H4 (cell line): Measurements from ENCODE around the gene TIMM21. TPM values are rescaled to one million over a fixed set of nuclear protein-coding genes. Genes with fewer than 3 reads are reported as not detected.

Source experiments
- DNase-seq: peaks from one replicate; pipeline ENCODE4 v3.0.0-alpha.2; 2015; ENCODE audit warnings: low spot score
- total RNA-seq: library from RNA; depleted of rRNA; stranded (reverse); fragments of >200 nt; shearing (Covaris generic); gene quantifications from 2 replicates; pipeline ENCODE4 v1.2.3, GENCODE V29; 2014; rRNA removed

The TIMM21 gene
- total RNA-seq, 1 experiment from 2014 or later: 29.2 TPM

- no peak for DNase-seq
Observed at GRCh38 chr18:74191577-74191976, 43.3 kb downstream of the TIMM21 start.

DNA sequence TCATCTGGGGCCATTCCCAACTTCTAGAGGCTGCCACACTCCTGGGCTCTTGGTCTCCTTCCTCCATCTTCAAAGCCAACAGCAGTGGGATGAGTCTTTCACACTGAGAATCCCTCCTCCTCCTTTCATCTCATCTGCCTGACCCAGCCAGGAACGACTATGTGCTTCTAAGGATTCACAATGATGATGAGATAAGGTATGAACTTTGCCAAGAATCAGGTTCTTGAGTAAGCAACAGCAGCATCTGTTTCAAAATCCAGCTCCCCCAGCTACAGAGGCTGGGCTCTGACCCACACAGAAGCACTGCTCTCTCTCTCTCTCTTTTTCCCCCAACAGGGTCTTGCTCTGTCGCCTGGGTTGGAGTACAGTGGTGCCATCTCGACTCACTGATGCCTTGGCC is 46.4 kb downstream of the TIMM21 start:
- DNase-seq: no peak

DNA sequence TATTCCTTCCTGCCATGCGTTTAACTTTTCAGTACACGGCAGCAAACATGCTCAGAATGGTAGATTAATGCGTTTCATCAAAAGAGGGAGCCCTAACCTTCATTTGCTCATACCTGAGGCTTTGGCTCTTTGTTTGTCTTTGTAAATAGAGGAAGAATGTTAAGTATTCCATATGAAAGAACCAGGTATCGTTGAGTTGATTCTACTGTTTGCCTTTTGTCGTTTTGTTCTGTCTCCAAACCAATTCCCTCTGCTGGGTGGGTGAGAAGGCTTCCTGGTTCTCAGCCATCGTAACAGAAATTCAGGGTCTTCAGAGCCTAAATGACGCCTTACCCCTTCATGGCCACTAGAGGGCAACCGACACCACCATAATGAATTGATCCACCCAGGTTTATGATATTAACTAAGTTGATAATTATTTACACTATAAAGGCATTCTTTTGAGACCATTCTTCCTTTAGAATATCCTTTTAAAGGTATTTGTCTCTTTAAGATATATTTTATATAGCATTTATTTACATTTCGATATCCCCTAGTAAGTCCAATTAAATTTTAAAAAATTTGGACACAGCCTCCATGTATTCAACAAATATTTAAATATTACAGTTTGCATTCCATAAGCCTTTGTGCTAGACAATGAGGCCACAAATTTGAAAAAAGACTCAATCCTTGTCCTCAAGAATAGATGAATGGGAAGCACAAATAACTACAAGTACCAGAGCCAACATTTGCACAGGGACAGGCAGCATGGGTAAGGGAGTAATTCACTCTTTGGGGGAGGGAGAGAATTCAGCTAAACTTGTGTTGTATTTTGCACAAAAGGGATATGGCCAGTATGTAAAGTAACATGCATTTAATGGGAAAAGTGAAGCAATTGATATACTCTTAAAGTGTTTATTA is 48.1 kb downstream of the TIMM21 start:
- peak; percentile 50 for DNase-seq

GRCh38 chr18:74197705-74198341 is 49.5 kb downstream of the TIMM21 start:
- DNase-seq: no peak

- DNase-seq: no peak
Observed at GRCh38 chr18:74198453-74198852, 50.1 kb downstream of the TIMM21 start.

DNA sequence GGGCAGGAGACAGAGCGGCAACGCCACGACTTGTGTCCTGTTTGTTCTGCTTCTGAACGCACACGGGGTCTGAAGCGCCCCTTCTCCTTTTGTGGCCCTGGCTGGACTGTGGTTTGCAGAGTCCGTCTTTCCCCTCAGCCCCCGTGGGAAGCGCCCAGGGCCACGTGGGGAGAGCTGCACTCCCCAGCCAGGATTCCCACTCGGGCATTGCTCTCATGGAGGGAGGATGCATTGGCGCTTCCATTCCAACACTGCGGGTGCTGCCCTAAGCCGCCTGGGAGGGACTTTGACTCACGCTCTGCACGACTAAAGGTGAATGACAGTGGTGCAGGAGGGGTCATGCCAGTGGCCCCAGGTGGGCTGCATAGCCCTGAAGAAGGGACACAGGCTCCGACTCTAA is 52.5 kb downstream of the TIMM21 start:
- DNase-seq: no peak

DNA sequence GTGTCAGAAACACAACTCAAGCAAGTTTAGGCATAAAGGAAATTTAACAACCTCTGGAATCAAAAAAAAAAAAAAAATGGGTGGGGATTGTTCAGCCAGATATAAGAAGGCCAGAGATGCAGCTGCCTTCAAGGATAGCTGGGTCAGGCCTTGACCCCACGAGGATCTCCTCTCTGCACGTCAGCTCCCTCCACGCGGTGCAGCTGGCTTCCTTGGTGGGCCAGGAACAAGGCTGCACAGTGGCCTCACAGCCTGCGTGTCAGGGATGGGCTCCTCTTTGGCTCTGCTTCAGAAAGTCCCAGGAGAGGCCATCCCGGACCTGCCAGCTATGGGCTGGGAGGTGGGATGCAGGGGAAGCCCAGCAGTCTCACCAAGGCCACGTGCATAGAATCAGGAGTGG is 55.5 kb downstream of the TIMM21 start:
- DNase-seq: no peak

GRCh38 chr18:74204526-74205152 is 56.3 kb downstream of the TIMM21 start:
- no peak for DNase-seq

Other genes starting within 250 kb of the TIMM21 start
- gene FBXO15, start 689 bp upstream of the TIMM21 start, total RNA-seq: 0.41 TPM in 1 of 2 replicates, not detected in the other
- gene CYB5A, start 143.4 kb downstream of the TIMM21 start, total RNA-seq: 8.6 and 10.6 TPM in 2 replicates
- not detected in 2 replicates for gene C18orf63, start 167.3 kb downstream of the TIMM21 start, total RNA-seq